Activated CD8-positive, alpha-beta T cell treated with anti-CD3 and anti-CD28 coated beads for 36 hours (primary cell): ENCODE data around the gene SFI1. TPM values are rescaled to one million over a fixed set of nuclear protein-coding genes. Genes with fewer than 3 reads are reported as not detected.
A peak's percentile ranks its signal among the peaks of the same experiment; 100 is the strongest.

Experiments used
- ATAC-seq: fragments of 200-7000 bp; cut with Tn5 transposase; one replicate; pipeline ENCODE4 v1.10.0; 2021; ENCODE audit warnings: mild to moderate bottlenecking, moderate library complexity
- CTCF ChIA-PET: fragments of 350-600 bp; sonication (Branson Sonifier 250); formaldehyde crosslinking; loops from one replicate; lab custom pipeline; 2021; ENCODE audit warnings: antibody characterized with exemption; lab: Charles Lee
- POLR2A ChIA-PET: fragments of 350-600 bp; sonication (Branson Sonifier 250); formaldehyde crosslinking; loops from one replicate; lab custom pipeline; 2021; ENCODE audit warnings: antibody characterized with exemption; lab: Charles Lee
- DNase-seq: peaks from one replicate; pipeline ENCODE4 v3.0.0-alpha.2; 2020
- H3K27ac Mint-ChIP-seq: one replicate; pipeline ENCODE4 v1.8.0; 2021; ENCODE audit warnings: mild to moderate bottlenecking, mixed read lengths
- H3K27me3 Mint-ChIP-seq: one replicate; pipeline ENCODE4 v1.8.0; 2021; ENCODE audit warnings: mixed read lengths
- H3K36me3 Mint-ChIP-seq: one replicate; pipeline ENCODE4 v1.8.0; 2021; ENCODE audit warnings: low read depth, mixed read lengths
- H3K4me1 Mint-ChIP-seq: one replicate; pipeline ENCODE4 v1.8.0; 2021; ENCODE audit warnings: low read depth, mixed read lengths
- H3K4me3 Mint-ChIP-seq: one replicate; pipeline ENCODE4 v1.8.0; 2021; ENCODE audit warnings: mild to moderate bottlenecking, moderate library complexity, mixed read lengths
- H3K9me3 Mint-ChIP-seq: one replicate; pipeline ENCODE4 v1.8.0; 2021; ENCODE audit warnings: mixed read lengths
- intact Hi-C: fragments of 100-400 bp; cut with micrococcal nuclease; formaldehyde crosslinking; loops from one replicate; pipeline ENCODE4 v1.10.0; 2022
- total RNA-seq, 2 experiments: library from RNA; stranded (reverse); gene quantifications; one replicate each; pipeline ENCODE4 v1.2.3, GENCODE V29; 2021
- TF ChIP-seq, protein P1 (sequence below): fragments of 200-600 bp; IDR thresholded peaks from one replicate; pipeline ENCODE4 v1.8.0; 2022; ENCODE audit warnings: antibody characterized with exemption, mild to moderate bottlenecking

SFI1 gene
- total RNA-seq, 2 experiments from 2014 or later = 273 to 274 TPM

DNA sequence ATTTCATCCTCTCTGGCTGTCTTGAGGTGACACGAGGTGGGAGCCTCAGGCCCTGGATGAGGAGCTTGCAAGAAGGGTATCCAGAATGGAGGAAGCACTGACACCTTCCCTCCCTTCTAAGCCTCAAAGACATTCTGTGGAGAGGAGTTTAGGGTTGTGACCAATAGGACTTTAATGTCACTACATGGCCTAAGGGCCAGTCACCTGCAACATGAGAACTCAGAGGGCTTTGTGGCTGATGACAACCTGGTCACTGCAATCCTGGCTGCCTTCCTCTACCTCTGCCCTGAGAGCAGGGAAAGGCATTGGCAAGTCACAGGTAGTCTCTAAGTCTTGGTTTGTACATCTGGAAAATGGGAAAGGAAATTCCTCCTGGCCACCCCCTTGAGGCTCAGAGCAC, 132.0 kb downstream of the SFI1 start:
- no peaks in the 10 kb centered on the region for H3K9me3 Mint-ChIP-seq
- TF ChIP-seq, protein P1, sequence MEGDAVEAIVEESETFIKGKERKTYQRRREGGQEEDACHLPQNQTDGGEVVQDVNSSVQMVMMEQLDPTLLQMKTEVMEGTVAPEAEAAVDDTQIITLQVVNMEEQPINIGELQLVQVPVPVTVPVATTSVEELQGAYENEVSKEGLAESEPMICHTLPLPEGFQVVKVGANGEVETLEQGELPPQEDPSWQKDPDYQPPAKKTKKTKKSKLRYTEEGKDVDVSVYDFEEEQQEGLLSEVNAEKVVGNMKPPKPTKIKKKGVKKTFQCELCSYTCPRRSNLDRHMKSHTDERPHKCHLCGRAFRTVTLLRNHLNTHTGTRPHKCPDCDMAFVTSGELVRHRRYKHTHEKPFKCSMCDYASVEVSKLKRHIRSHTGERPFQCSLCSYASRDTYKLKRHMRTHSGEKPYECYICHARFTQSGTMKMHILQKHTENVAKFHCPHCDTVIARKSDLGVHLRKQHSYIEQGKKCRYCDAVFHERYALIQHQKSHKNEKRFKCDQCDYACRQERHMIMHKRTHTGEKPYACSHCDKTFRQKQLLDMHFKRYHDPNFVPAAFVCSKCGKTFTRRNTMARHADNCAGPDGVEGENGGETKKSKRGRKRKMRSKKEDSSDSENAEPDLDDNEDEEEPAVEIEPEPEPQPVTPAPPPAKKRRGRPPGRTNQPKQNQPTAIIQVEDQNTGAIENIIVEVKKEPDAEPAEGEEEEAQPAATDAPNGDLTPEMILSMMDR = no peak
- peaks cover 10% of the 10 kb centered on the region for H3K36me3 Mint-ChIP-seq
- H3K4me3 Mint-ChIP-seq = peak overlapping the region; percentile 83
- ChIA-PET POLR2A (interaction anchor here (2.5 to 3.3 kb wide), 2 partner anchors 8 to 11 kb away, joined by 13 to 16 read pairs; no protein-coding TSS in a partner anchor), CTCF (no interaction called here)
- intact Hi-C loops = no loop called here
- peak overlapping the region; percentile 70 for H3K27ac Mint-ChIP-seq
- H3K27me3 Mint-ChIP-seq = no peaks in the 10 kb centered on the region
- DNase-seq (no peak), ATAC-seq (no peak)
- peaks cover 41% of the 10 kb centered on the region for H3K4me1 Mint-ChIP-seq

DNA sequence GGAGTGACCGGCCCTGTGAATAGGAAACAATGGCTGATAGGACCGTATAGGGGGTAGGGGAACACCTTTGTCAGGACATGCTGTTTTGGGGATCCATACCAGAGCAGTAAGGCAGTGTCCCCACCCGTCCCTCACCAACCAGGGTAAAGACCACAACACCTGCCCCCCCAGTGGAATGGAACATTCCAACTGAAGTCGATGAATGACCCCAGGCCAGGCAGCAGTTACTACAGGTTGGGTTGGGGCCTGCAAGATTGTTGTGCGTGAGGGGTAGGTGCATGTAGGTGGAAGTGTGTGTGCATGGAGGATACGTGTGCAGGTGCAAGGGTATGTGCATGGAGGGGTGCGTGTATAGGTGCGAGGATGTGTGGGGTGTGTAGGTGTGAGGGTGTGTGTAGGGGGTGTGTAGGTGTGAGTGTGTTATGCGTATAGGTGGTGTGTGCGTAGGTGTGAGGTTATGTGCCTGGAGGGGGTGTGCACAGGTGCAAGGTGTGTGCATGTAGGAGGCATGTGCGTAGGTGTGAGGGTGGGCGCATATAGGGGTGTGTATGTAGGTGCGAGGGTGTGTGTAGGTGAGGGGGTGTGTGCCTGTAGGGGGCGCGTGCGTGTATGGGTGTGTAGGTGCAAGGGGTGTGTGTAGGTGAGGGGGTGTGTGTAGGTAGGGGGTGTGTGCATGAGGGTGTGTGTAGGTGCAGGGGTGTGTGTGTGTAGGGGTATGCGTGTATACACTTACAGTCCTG, 132.8 kb downstream of the SFI1 start:
- H3K9me3 Mint-ChIP-seq = no peaks in the 10 kb centered on the region
- no peaks in the 10 kb centered on the region for H3K27me3 Mint-ChIP-seq
- ATAC-seq = no peak
- H3K4me1 Mint-ChIP-seq = peaks cover 46% of the 10 kb centered on the region
- peak overlapping the region; percentile 83 for H3K4me3 Mint-ChIP-seq
- H3K27ac Mint-ChIP-seq = peak overlapping the region; percentile 70
- TF ChIP-seq, protein P1 = no peak
- no peak for DNase-seq
- intact Hi-C loops = no loop called here
- POLR2A ChIA-PET = interaction anchor here (1.1 to 3.3 kb wide), 4 partner anchors 9 to 140 kb away, joined by 3 to 16 read pairs (median 6); no protein-coding TSS in a partner anchor
- H3K36me3 Mint-ChIP-seq = peaks cover 10% of the 10 kb centered on the region
- CTCF ChIA-PET = interaction anchor here (1.1 to 2.2 kb wide), 2 partner anchors 13 to 178 kb away, joined by 3 to 12 read pairs; no protein-coding TSS in a partner anchor

DNA sequence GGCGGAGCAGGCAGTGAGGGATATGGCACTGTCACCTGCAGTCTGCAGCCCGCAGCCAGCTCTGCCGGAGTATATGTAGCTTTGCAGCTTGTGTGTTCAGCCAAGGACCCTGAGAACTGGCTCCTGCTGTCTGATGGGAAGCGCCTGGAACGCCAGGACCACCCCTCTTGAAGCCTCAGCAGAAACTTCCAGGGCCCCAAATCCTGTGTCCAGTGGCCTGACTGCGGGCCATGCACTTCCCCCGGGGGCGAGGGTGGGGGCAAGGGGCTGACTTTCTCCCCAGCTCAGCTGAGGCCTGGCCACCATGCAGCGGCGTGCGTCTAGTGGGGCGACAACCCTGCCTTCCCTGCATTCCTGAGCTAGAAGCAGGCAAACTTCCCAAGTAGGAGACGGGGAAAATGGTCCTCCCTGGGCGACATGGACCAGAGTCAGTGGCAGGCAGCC, 133.4 kb downstream of the SFI1 start:
- Mint-ChIP-seq H3K27ac (peak overlapping the region; percentile 70), H3K9me3 (no peaks in the 10 kb centered on the region), H3K36me3 (peaks cover 10% of the 10 kb centered on the region), H3K4me3 (peak overlapping the region; percentile 83), H3K4me1 (peaks cover 44% of the 10 kb centered on the region), H3K27me3 (no peaks in the 10 kb centered on the region)
- intact Hi-C loops = loop anchor here (5.0 to 10.0 kb wide), 2 partner anchors 75 to 282 kb away; partner anchors contain the start of gene PATZ1
- DNase-seq (no peak), ATAC-seq (no peak)
- ChIA-PET POLR2A (interaction anchor here (0.7 to 3.3 kb wide), 15 partner anchors 9 to 290 kb away, joined by 3 to 16 read pairs (median 5); no protein-coding TSS in a partner anchor), CTCF (interaction anchor here (1.1 to 2.2 kb wide), 3 partner anchors 13 to 178 kb away, joined by 3 to 12 read pairs (median 8); no protein-coding TSS in a partner anchor)
- TF ChIP-seq, protein P1 = no peak

DNA sequence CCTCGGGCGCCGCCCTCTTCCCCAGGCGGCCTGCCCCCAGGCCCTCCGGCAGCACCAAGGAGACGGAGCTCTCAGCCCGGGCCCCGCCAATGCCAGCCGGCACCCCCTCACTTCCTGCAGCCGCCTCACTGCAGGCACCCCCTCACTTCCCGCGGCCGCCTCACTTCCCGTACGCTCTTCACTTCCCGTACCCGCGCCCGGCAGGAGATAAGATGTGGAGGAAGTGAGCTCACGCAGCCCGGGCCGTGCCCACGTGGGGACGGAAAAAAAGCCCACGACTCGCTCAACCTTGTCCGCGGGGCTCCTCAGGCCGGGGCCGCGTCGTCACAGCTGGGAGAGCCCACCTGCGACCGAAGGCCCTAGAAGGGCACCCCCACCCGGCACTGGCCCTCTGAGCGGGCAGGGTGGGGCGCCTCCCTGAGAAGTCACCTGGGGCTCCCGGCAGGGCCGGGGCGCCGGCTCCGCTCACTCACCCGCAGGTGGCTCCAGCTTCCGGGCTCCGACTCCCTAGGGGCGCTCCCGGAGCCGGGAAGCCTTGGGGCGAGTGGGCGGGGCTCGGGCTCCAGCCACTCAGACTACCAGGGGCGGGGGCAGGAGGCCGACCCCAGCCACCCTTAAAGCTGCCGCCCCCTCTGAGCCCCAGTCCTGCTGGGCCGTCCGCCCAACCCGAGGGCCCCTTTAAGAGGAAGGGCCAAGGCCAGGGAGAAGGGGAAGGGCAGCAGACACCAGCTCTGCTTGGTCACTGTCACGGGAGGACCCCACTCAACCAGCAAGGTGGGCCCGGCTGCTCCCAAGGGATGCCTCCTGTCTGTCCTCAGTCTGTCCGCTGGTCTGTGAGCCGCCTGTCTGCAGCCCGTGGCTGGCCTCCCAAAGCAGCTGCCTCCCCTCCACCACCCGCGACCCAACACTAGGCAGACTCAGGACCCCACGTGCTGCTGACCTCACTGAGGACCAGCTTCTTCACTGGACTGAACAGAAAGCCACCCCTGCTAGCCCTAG, 134.3 kb downstream of the SFI1 start:
- ATAC-seq = peak; percentile 88
- H3K4me1 Mint-ChIP-seq = peaks cover 45% of the 10 kb centered on the region
- peak overlapping the region; percentile 91 for H3K27ac Mint-ChIP-seq
- TF ChIP-seq, protein P1 = no peak
- H3K36me3 Mint-ChIP-seq = peaks cover 10% of the 10 kb centered on the region
- no peaks in the 10 kb centered on the region for H3K27me3 Mint-ChIP-seq
- POLR2A ChIA-PET = interaction anchor here (0.6 to 3.3 kb wide), 29 partner anchors 8 to 341 kb away, joined by 3 to 16 read pairs (median 4); partner anchors contain the start of genes PATZ1, PISD and PRR14L
- H3K9me3 Mint-ChIP-seq = no peaks in the 10 kb centered on the region
- intact Hi-C loops = loop anchor here (5.0 to 10.0 kb wide), 2 partner anchors 76 to 283 kb away; partner anchors contain the start of gene PATZ1
- H3K4me3 Mint-ChIP-seq = peak overlapping the region; percentile 83
- DNase-seq = peak; percentile 95
- CTCF ChIA-PET = interaction anchor here (1.1 to 2.2 kb wide), 5 partner anchors 14 to 179 kb away, joined by 3 to 12 read pairs (median 4); no protein-coding TSS in a partner anchor
